SK-N-MC (cell line): ENCODE results near the gene OBSCN.

Experiments used
- EZH2 ChIP-seq: fragments of 200-600 bp; sonication (generic); IDR thresholded peaks from one replicate; pipeline ENCODE4 v1.6.1; 2017; ENCODE audit warnings: antibody characterized with exemption
- FOXP2 ChIP-seq: optimal IDR thresholded peaks from 2 replicates; pipeline ENCODE3; 2011; ENCODE audit warnings: mild to moderate bottlenecking, moderate library complexity; ENCODE audit not compliant: insufficient read depth; ENCODE audit errors: extremely low read length, control extremely low read depth
- POLR2AphosphoS5 ChIP-seq: IDR thresholded peaks from 2 replicates; pipeline ENCODE4 v1.6.1; 2012; ENCODE audit warnings: mild to moderate bottlenecking, low read depth, low read length, borderline replicate concordance

- TF ChIP-seq EZH2, result no peak
- TF ChIP-seq POLR2AphosphoS5, result no peak
- no peak for TF ChIP-seq FOXP2
Observed at GRCh38 chr1:228194436-228194835, 13.4 kb upstream of the OBSCN start.
